Activated CD4-positive, CD25-positive, alpha-beta regulatory T cell treated with anti-CD3 and anti-CD28 coated beads, Interleukin-2, amount 50 U/mL, for 16 hours (primary cell): ENCODE measurements around the gene S1PR4.
"Not testable (repeated sequence)": the region's sequence is repeated elsewhere in the genome, so short reads cannot be mapped to it uniquely, and the experiment has no call there.

Source experiments
- DNase-seq: peaks from one replicate; pipeline ENCODE4 v3.0.0-alpha.2; 2020; ENCODE audit warnings: low read depth, low spot score

Gene S1PR4

GRCh38 chr19:3213159-3213558 lies 34.6 kb downstream of the S1PR4 start:
- DNase-seq: no peak

GRCh38 chr19:3216874-3217273 lies 38.3 kb downstream of the S1PR4 start:
- DNase-seq: no peak

GRCh38 chr19:3220576-3220975 lies 42.0 kb downstream of the S1PR4 start:
- no peak for DNase-seq

- DNase-seq: not testable (repeated sequence)
Observed at GRCh38 chr19:3221576-3221975, 43.0 kb downstream of the S1PR4 start.

- DNase-seq: no peak
Observed at GRCh38 chr19:3222709-3223108, 44.1 kb downstream of the S1PR4 start.

- DNase-seq: peak; percentile 25
Observed at GRCh38 chr19:3224346-3225168, 46.0 kb downstream of the S1PR4 start, which contains the start of gene CELF5. CELF5 (plus strand) TSS chr19:3224661; CDS start chr19:3224740, 79 bp downstream.

GRCh38 chr19:3225169-3225485 lies 46.6 kb downstream of the S1PR4 start:
- DNase-seq: no peak

GRCh38 chr19:3225677-3226093 lies 47.1 kb downstream of the S1PR4 start:
- no peak for DNase-seq

- DNase-seq: no peak
Observed at GRCh38 chr19:3227054-3227626, 48.6 kb downstream of the S1PR4 start.

- no peak for DNase-seq
Observed at GRCh38 chr19:3229346-3229743, 50.8 kb downstream of the S1PR4 start.
